Esophagus muscularis mucosa (tissue), 4 donors: ENCODE results near the gene SEMA6A. TPM values are rescaled to one million over a fixed set of nuclear protein-coding genes. Genes with fewer than 3 reads are reported as not detected.

Source experiments
- DNase-seq: peaks from one replicate; pipeline ENCODE4 v3.0.0-alpha.2; 2017; ENCODE audit errors: extremely low spot score
- H3K27ac ChIP-seq, 4 donors: fragments of 200-600 bp; sonication (generic); replicated peaks in 1 of 4; 1 replicate in 3 of 4; 2 replicates in 1 of 4; pipeline ENCODE4 v1.5.1; 2016 to 2019; ENCODE audit warnings: mild to moderate bottlenecking in 1 of 4
- H3K27me3 ChIP-seq, 4 donors: fragments of 200-600 bp; sonication (generic); one replicate each; pipeline versions ENCODE4 v1.5.1 to v1.6.0; 2016 to 2019
- H3K36me3 ChIP-seq, 4 donors: fragments of 200-600 bp; sonication (generic); one replicate each; pipeline ENCODE4 v1.5.1; 2016 to 2019
- H3K4me1 ChIP-seq, 4 donors: fragments of 200-600 bp; sonication (generic); one replicate each; pipeline ENCODE4 v1.5.1; 2016 to 2019
- H3K4me3 ChIP-seq, 4 donors: fragments of 200-600 bp; sonication (generic); 1 replicate in 2 of 4; 2 replicates in 2 of 4; pipeline ENCODE4 v1.5.1; 2016 to 2019; ENCODE audit warnings: mild to moderate bottlenecking in 4 of 4, moderate library complexity in 1 of 4
- H3K9me3 ChIP-seq, 4 donors: fragments of 200-600 bp; sonication (generic); 1 replicate in 3 of 4; 2 replicates in 1 of 4; pipeline ENCODE4 v1.5.1; 2016 to 2019
- EP300 ChIP-seq: sonication (generic); formaldehyde crosslinking; IDR thresholded peaks from one replicate; pipeline ENCODE4 v1.6.1; 2017; ENCODE audit warnings: antibody characterized with exemption
- POLR2A ChIP-seq: fragments of 450-650 bp; IDR thresholded peaks from one replicate; pipeline ENCODE4 v1.6.1; 2017; ENCODE audit warnings: antibody characterized with exemption, moderate library complexity, mild to moderate bottlenecking, low read depth
- POLR2AphosphoS5 ChIP-seq, 2 donors: sonication (generic); formaldehyde crosslinking; IDR thresholded peaks; one replicate each; pipeline ENCODE4 v1.6.1; 2017; ENCODE audit warnings: antibody characterized with exemption in 2 of 2
- WGBS: methylation state at CpG from one replicate; pipeline ENCODE4 v1.1.5; 2018; 5-methylcytosine and 5-hydroxymethylcytosine counted together
- intact Hi-C: fragments of 100-400 bp; cut with DNase I; formaldehyde crosslinking; loops from one replicate; pipeline ENCODE4 v1.15.1; 2023
- total RNA-seq, 4 donors: library from RNA; depleted of rRNA; stranded (reverse); fragments of >200 nt; gene quantifications; one replicate each; pipeline versions ENCODE4 v1.1.0 to v1.2.1, GENCODE V29; 2016
- TF ChIP-seq, protein P1 (sequence below), 3 experiments: fragments of 200-600 bp in 2 of 3; fragments of 450-650 bp in 1 of 3; sonication (generic) in 2 of 3; IDR thresholded peaks; one replicate each; pipeline ENCODE4 v1.5.1; 2017 to 2019; ENCODE audit warnings: antibody characterized with exemption in 3 of 3, mild to moderate bottlenecking in 2 of 3, moderate library complexity in 1 of 3

Gene SEMA6A
- total RNA-seq, 4 donors from 2014 or later: 10.9 to 20.9 (median 14.3) TPM

DNA sequence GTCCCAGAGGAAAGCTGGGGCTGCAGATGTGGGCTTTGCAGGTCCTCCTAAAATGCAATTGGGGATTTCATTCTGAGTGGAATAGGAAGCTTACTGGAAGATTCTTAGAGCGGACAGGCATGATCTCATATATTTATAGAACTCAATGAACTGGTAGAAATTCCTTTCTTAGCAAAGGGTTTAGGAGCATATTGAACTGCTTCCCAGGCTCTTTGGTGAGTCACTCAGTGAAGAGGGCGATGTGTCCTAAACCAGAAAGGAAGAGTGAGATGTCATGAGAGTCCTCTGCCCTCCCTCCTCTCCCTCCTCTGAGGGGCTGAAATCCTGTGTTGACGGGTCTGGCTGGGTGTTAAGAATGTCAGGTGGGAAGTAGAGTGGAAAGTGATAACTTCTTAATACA is 26.3 kb upstream of the SEMA6A start:
- peaks cover 6 to 58% (median 52%) of the 10 kb centered on the region in 4 donors for H3K4me1 ChIP-seq
- WGBS: 45% methylated on average over 3 of the region's 3 CpGs
- no peaks in the 10 kb centered on the region for H3K27me3 ChIP-seq
- peak overlapping the region; percentile 30 to 73 (median 50) for H3K27ac ChIP-seq
- DNase-seq: peak; percentile 37
- no peaks in the 10 kb centered on the region for H3K36me3 ChIP-seq
- intact Hi-C loops: no loop called here
- H3K4me3 ChIP-seq: no peak overlapping the region
- TF ChIP-seq EP300 (no peak), POLR2AphosphoS5 (IDR thresholded peaks at IDR 0.05) (peak in 1 of 2 donors; percentile 39)
- H3K9me3 ChIP-seq: no peaks in the 10 kb centered on the region

DNA sequence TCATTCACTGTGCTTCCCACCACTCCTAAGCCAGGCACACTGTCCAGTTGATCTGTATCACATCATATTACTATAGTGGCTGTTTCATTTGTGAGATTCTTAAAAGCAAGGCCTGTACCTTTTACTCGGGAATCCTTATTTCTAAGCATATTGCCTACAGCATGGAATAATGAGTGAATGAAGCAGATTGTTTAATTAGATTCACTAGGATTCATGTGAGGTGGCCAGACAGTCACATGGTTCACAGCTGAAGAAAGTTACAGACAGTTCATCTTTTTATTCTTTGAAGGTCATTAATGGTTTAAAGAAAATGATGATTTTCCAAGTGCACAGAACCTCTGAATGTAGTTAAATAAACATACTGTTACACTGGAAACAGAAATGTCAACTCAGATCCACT is 24.3 kb upstream of the SEMA6A start:
- no peak overlapping the region for H3K4me3 ChIP-seq
- intact Hi-C loops: no loop called here
- H3K27me3 ChIP-seq: no peaks in the 10 kb centered on the region
- H3K36me3 ChIP-seq: no peaks in the 10 kb centered on the region
- TF ChIP-seq EP300: no peak
- TF ChIP-seq, protein P1, sequence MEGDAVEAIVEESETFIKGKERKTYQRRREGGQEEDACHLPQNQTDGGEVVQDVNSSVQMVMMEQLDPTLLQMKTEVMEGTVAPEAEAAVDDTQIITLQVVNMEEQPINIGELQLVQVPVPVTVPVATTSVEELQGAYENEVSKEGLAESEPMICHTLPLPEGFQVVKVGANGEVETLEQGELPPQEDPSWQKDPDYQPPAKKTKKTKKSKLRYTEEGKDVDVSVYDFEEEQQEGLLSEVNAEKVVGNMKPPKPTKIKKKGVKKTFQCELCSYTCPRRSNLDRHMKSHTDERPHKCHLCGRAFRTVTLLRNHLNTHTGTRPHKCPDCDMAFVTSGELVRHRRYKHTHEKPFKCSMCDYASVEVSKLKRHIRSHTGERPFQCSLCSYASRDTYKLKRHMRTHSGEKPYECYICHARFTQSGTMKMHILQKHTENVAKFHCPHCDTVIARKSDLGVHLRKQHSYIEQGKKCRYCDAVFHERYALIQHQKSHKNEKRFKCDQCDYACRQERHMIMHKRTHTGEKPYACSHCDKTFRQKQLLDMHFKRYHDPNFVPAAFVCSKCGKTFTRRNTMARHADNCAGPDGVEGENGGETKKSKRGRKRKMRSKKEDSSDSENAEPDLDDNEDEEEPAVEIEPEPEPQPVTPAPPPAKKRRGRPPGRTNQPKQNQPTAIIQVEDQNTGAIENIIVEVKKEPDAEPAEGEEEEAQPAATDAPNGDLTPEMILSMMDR (IDR thresholded peaks at IDR 0.05): no peak
- no peak for TF ChIP-seq POLR2A
- TF ChIP-seq POLR2AphosphoS5 (IDR thresholded peaks at IDR 0.05): no peak
- no peaks in the 10 kb centered on the region for H3K9me3 ChIP-seq
- H3K4me1 ChIP-seq: peaks cover 0 to 46% (median 38%) of the 10 kb centered on the region in 4 donors
- no peak for DNase-seq
- 75% methylated on average over 1 of the region's 1 CpG for WGBS
- H3K27ac ChIP-seq: no peak overlapping the region

DNA sequence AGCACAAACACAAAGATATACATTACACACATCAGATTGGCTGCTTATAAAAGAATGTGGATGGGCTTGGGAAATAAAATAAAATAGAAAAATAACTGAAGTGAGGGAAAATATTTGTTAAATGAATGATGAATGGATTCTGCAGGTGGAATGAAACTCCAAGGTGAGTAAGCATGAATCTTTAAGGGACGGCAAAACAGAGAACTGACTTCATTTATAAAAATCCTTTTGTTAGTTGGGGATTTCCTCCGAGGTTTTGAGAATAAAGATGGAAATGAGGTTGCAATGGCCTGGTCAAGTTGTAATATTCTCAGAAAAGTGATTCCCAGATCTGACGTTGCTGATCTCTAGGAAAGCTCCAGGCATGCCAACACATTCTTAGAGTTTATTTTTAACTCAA is 20.9 kb upstream of the SEMA6A start:
- DNase-seq: no peak
- no peak overlapping the region for H3K27ac ChIP-seq
- TF ChIP-seq POLR2AphosphoS5 (IDR thresholded peaks at IDR 0.05) (no peak), POLR2A (no peak), EP300 (no peak)
- TF ChIP-seq, protein P1 (IDR thresholded peaks at IDR 0.05): no peak
- peaks cover 0 to 22% (median 15%) of the 10 kb centered on the region in 4 donors for H3K4me1 ChIP-seq
- no peaks in the 10 kb centered on the region for H3K9me3 ChIP-seq
- intact Hi-C loops: no loop called here
- H3K36me3 ChIP-seq: no peaks in the 10 kb centered on the region
- no peak overlapping the region for H3K4me3 ChIP-seq
- 41% methylated on average over 3 of the region's 3 CpGs for WGBS
- H3K27me3 ChIP-seq: no peaks in the 10 kb centered on the region

- Histone ChIP-seq H3K4me3 (no peak overlapping the region), H3K27me3 (no peaks in the 10 kb centered on the region), H3K4me1 (peaks cover 0 to 10% (median 7%) of the 10 kb centered on the region in 4 donors), H3K9me3 (no peaks in the 10 kb centered on the region), H3K27ac (no peak overlapping the region), H3K36me3 (no peaks in the 10 kb centered on the region)
- TF ChIP-seq EP300 (no peak), POLR2AphosphoS5 (IDR thresholded peaks at IDR 0.05) (no peak), POLR2A (no peak)
- TF ChIP-seq, protein P1 (IDR thresholded peaks at IDR 0.05): no peak
- intact Hi-C loops: no loop called here
- no peak for DNase-seq
- 93% methylated on average over 5 of the region's 5 CpGs for WGBS
Observed at GRCh38 chr5:116593340-116593739, 18.7 kb upstream of the SEMA6A start.

GRCh38 chr5:116585227-116585626 is 10.6 kb upstream of the SEMA6A start:
- TF ChIP-seq, protein P1 (IDR thresholded peaks at IDR 0.05): no peak
- TF ChIP-seq POLR2AphosphoS5 (IDR thresholded peaks at IDR 0.05): no peak
- TF ChIP-seq EP300: no peak
- no peak for TF ChIP-seq POLR2A
- peaks cover 0 to 16% (median 7%) of the 10 kb centered on the region in 4 donors for H3K4me1 ChIP-seq
- 98% methylated on average over 3 of the region's 3 CpGs for WGBS
- H3K4me3 ChIP-seq: no peak overlapping the region
- intact Hi-C loops: no loop called here
- H3K27me3 ChIP-seq: no peaks in the 10 kb centered on the region
- H3K36me3 ChIP-seq: no peaks in the 10 kb centered on the region
- H3K27ac ChIP-seq: no peak overlapping the region
- DNase-seq: no peak
- H3K9me3 ChIP-seq: no peaks in the 10 kb centered on the region
